Esophagus squamous epithelium (tissue), 5 donors: ENCODE measurements around the gene MGMT. TPM values are rescaled to one million over a fixed set of nuclear protein-coding genes. Genes with fewer than 3 reads are reported as not detected.

Source experiments
- DNase-seq: peaks from one replicate; lab custom pipeline; 2025; lab: John Stamatoyannopoulos, UW
- H3K27ac ChIP-seq, 4 donors: fragments of 200-600 bp; sonication (generic); one replicate each; pipeline ENCODE4 v1.5.1; 2016 to 2019; ENCODE audit warnings: mild to moderate bottlenecking in 1 of 4
- H3K27me3 ChIP-seq, 4 donors: fragments of 200-600 bp; sonication (generic); 1 replicate in 3 of 4; 2 replicates in 1 of 4; pipeline versions ENCODE4 v1.5.1 to v1.6.0; 2017 to 2021; ENCODE audit warnings: antibody characterized with exemption in 1 of 4
- H3K36me3 ChIP-seq, 3 donors: fragments of 200-600 bp; sonication (generic); one replicate each; pipeline ENCODE4 v1.5.1; 2016 to 2019
- H3K4me1 ChIP-seq, 3 donors: fragments of 200-600 bp; sonication (generic); one replicate each; pipeline ENCODE4 v1.5.1; 2017 to 2019
- H3K4me3 ChIP-seq, 4 donors: fragments of 200-600 bp; sonication (generic); 1 replicate in 3 of 4; 2 replicates in 1 of 4; pipeline ENCODE4 v1.5.1; 2016 to 2019; ENCODE audit warnings: mild to moderate bottlenecking in 2 of 4, moderate library complexity in 1 of 4
- H3K9me3 ChIP-seq, 3 donors: fragments of 200-600 bp; sonication (generic); one replicate each; pipeline ENCODE4 v1.5.1; 2016 to 2019
- POLR2A ChIP-seq, 4 donors: fragments of 450-650 bp; IDR thresholded peaks; one replicate each; pipeline ENCODE4 v1.6.1; 2017; ENCODE audit warnings: antibody characterized with exemption in 4 of 4, mild to moderate bottlenecking in 4 of 4, moderate library complexity in 3 of 4
- WGBS, 2 donors: methylation state at CpG; one replicate each; pipeline ENCODE4 v1.1.5; 2018; 5-methylcytosine and 5-hydroxymethylcytosine counted together
- intact Hi-C: fragments of 100-400 bp; cut with DNase I; formaldehyde crosslinking; loops from one replicate; pipeline ENCODE4 v1.15.0; 2022
- total RNA-seq, 4 donors: library from RNA; depleted of rRNA; stranded (reverse); fragments of >200 nt; gene quantifications; one replicate each; pipeline ENCODE4 v1.1.0, GENCODE V29; 2016
- TF ChIP-seq, protein P1 (sequence below), 6 experiments: fragments of 450-650 bp in 4 of 6; fragments of 200-600 bp in 2 of 6; sonication (generic) in 2 of 6; IDR thresholded peaks; one replicate each; pipeline ENCODE4 v1.5.1; 2016 to 2019; ENCODE audit warnings: antibody characterized with exemption in 6 of 6, mild to moderate bottlenecking in 4 of 6, moderate library complexity in 4 of 6
- donor health status: DM: yes; HTN: yes; CAD: no.

The MGMT gene
- total RNA-seq, 4 donors from 2014 or later = 15.6 to 28.8 (median 18.4) TPM

DNA sequence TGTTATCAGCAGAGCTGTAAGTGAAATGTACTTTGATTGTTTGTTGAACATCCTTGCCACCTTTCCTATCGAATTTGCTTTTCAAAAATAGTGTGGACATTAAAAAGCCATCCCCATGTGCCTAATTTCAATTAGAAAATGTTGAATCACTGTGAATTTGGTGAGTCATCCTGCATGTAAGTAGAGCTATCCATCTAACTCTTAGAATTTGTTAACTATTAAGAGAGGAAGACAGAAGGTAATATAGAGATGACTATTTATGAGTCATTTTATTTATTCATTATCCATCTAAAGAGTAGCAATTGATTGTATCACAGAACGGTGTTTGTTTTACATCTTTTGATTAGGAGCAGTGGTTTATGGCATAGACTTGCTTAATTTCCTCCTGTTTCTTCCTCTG, 154.7 kb downstream of the MGMT start:
- 39 to 50% methylated on average over 2 of the region's 2 CpGs for WGBS, 2 donors
- Histone ChIP-seq H3K4me1 (peaks cover 0 to under 1% (median 0%) of the 10 kb centered on the region in 3 donors), H3K4me3 (no peak overlapping the region), H3K27me3 (no peaks in the 10 kb centered on the region), H3K27ac (no peak overlapping the region), H3K9me3 (no peaks in the 10 kb centered on the region), H3K36me3 (no peaks in the 10 kb centered on the region)
- intact Hi-C loops = no loop called here
- DNase-seq = no peak
- no peak for TF ChIP-seq POLR2A (IDR thresholded peaks at IDR 0.05)

GRCh38 chr10:129622291-129622690, 155.2 kb downstream of the MGMT start:
- Histone ChIP-seq H3K4me3 (no peak overlapping the region), H3K9me3 (no peaks in the 10 kb centered on the region), H3K4me1 (peaks cover 0 to 7% (median 0%) of the 10 kb centered on the region in 3 donors), H3K27me3 (no peaks in the 10 kb centered on the region), H3K27ac (no peak overlapping the region), H3K36me3 (no peaks in the 10 kb centered on the region)
- no peak for DNase-seq
- 81 to 84% methylated on average over 3 of the region's 3 CpGs for WGBS, 2 donors
- intact Hi-C loops = no loop called here
- TF ChIP-seq POLR2A (IDR thresholded peaks at IDR 0.05) = no peak
- TF ChIP-seq, protein P1, sequence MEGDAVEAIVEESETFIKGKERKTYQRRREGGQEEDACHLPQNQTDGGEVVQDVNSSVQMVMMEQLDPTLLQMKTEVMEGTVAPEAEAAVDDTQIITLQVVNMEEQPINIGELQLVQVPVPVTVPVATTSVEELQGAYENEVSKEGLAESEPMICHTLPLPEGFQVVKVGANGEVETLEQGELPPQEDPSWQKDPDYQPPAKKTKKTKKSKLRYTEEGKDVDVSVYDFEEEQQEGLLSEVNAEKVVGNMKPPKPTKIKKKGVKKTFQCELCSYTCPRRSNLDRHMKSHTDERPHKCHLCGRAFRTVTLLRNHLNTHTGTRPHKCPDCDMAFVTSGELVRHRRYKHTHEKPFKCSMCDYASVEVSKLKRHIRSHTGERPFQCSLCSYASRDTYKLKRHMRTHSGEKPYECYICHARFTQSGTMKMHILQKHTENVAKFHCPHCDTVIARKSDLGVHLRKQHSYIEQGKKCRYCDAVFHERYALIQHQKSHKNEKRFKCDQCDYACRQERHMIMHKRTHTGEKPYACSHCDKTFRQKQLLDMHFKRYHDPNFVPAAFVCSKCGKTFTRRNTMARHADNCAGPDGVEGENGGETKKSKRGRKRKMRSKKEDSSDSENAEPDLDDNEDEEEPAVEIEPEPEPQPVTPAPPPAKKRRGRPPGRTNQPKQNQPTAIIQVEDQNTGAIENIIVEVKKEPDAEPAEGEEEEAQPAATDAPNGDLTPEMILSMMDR (IDR thresholded peaks at IDR 0.05) = no peak

GRCh38 chr10:129622736-129623135, 155.7 kb downstream of the MGMT start:
- no peaks in the 10 kb centered on the region for H3K27me3 ChIP-seq
- H3K9me3 ChIP-seq = no peaks in the 10 kb centered on the region
- H3K4me3 ChIP-seq = no peak overlapping the region
- TF ChIP-seq, protein P1 (IDR thresholded peaks at IDR 0.05) = no peak
- TF ChIP-seq POLR2A (IDR thresholded peaks at IDR 0.05) = no peak
- no peaks in the 10 kb centered on the region for H3K36me3 ChIP-seq
- no peak for DNase-seq
- intact Hi-C loops = no loop called here
- peaks cover 0 to 10% (median 0%) of the 10 kb centered on the region in 3 donors for H3K4me1 ChIP-seq
- no peak overlapping the region for H3K27ac ChIP-seq
- WGBS, 2 donors = 86 to 90% methylated on average over 9 of the region's 9 CpGs

DNA sequence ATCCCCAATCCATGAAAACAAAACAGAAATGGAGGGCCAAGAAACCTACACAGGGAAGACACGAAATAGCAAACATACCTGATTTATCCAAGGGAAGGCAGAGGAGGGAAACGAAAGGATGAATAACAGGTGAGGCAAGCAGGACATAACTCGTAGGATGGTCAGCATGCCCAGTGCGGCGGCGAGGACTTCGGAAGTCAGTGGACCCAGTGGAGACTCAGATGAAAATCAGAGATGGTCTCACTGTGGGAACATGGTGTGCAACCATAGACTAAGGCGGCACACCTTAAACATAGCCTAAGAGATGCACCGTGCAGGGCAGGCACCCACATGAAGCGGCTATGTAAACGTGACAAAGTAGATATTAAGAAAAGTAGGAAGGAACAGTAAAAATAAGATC, 157.5 kb downstream of the MGMT start:
- TF ChIP-seq POLR2A (IDR thresholded peaks at IDR 0.05) = no peak
- TF ChIP-seq, protein P1 (IDR thresholded peaks at IDR 0.05) = no peak
- Histone ChIP-seq H3K27ac (no peak overlapping the region), H3K9me3 (peaks cover 0 to 5% (median 0%) of the 10 kb centered on the region in 3 donors), H3K27me3 (no peaks in the 10 kb centered on the region), H3K36me3 (no peaks in the 10 kb centered on the region), H3K4me1 (peaks cover 0 to 10% (median 0%) of the 10 kb centered on the region in 3 donors), H3K4me3 (no peak overlapping the region)
- WGBS, 2 donors = 83 to 88% methylated on average over 11 of the region's 11 CpGs
- intact Hi-C loops = no loop called here
- no peak for DNase-seq

- TF ChIP-seq, protein P1 (IDR thresholded peaks at IDR 0.05) = no peak
- TF ChIP-seq POLR2A (IDR thresholded peaks at IDR 0.05) = no peak
- Histone ChIP-seq H3K27me3 (no peaks in the 10 kb centered on the region), H3K36me3 (no peaks in the 10 kb centered on the region), H3K4me1 (peaks cover 0 to 10% (median 0%) of the 10 kb centered on the region in 3 donors), H3K9me3 (peaks cover 0 to 5% (median 0%) of the 10 kb centered on the region in 3 donors), H3K27ac (no peak overlapping the region), H3K4me3 (no peak overlapping the region)
- WGBS, 2 donors = 83 to 91% methylated on average over 9 to 13 of the region's 15 CpGs
- intact Hi-C loops = no loop called here
- no peak for DNase-seq
These were observed 159.3 kb downstream of the MGMT start for GRCh38 chr10:129626309-129626708.
